DND-41 (cell line): ENCODE measurements around the gene ALDH1L1.

Experiments used
- CTCF ChIP-seq: IDR thresholded peaks from 2 replicates; pipeline ENCODE4 v1.5.1; 2012; ENCODE audit warnings: borderline replicate concordance, low read length, moderate library complexity, mild to moderate bottlenecking; ENCODE audit not compliant: poor library complexity, severe bottlenecking; ENCODE audit errors: extremely low read depth
- EZH2 ChIP-seq: IDR thresholded peaks from 3 replicates; pipeline ENCODE4 v1.6.1; 2012; ENCODE audit warnings: borderline replicate concordance, low read depth, mild to moderate bottlenecking, moderate library complexity, low read length, inconsistent platforms; ENCODE audit not compliant: severe bottlenecking

DNA sequence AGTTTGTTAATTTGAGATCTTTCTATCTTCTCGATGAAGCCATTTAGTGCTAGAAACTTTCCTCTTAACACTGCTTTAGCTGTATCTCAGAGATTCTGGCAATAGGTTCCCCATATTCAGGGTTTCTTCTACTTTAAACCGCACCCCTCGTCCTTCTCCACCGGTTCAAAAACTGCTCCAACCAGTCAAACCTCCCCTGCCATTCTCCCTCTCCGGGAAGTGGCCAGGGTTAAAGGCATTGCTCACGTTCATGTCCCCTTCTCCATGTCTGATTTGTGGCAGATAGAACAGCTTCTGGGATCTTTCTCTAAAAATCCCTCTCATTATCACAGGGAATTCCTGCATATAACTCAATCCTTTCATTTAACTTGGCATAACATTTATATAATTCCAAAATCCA lies 14.4 kb downstream of the ALDH1L1 start:
- TF ChIP-seq EZH2: no peak
- no peak for TF ChIP-seq CTCF
